ENCODE measurements around the gene CFAP54. TPM values are rescaled to one million over a fixed set of nuclear protein-coding genes. Genes with fewer than 3 reads are reported as not detected.

CFAP54 gene
- total and polyA plus RNA-seq, 2 donors (not counting 1 experiment from before 2014, with no cell fraction given), result 0.93 to 7.1 TPM

DNA sequence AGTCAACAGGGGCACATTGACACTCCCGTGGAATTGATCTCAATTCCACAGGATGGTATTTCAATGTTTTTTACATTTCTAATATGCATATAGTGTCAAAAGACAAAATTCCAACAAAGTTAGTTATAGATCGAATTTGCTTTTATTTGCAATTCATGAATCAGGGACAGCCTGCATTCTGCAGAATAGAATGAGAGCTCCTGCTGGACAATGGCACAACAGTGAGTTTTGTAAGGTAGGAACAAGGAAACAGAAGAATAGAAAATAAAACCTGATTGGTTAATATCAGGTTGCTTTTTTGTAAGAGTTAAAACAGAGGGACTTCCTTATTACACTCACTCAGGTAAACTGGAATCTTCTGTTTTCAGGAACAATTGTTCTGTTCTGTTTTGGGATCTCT, 384.8 kb downstream of the CFAP54 start:
- Histone ChIP-seq H3K27me3 (ENCODE audit: control insufficient read depth, insufficient read depth, low read length) (no peaks in the 10 kb centered on the region), H3K4me3 (replicated peaks in 1 of 4; ENCODE audit: control extremely low read depth in 1 of 4, insufficient read depth in 1 of 4, low read depth in 3 of 4, low read length in 4 of 4) (no peak overlapping the region), H3K4me2 (ENCODE audit: extremely low read depth, insufficient read depth, low read length) (no peak overlapping the region), H3K9me3 (ENCODE audit: control insufficient read depth, insufficient read depth, low read depth, low read length) (no peaks in the 10 kb centered on the region), H3K9ac (ENCODE audit: insufficient read depth, low read length) (no peak overlapping the region), H3K79me2 (ENCODE audit: control insufficient read depth, insufficient read depth, low read length) (no peaks in the 10 kb centered on the region), H4K20me1 (ENCODE audit: control insufficient read depth, extremely low read depth, insufficient read depth, low read length) (no peaks in the 10 kb centered on the region), H3K36me3 (ENCODE audit: control insufficient read depth, insufficient read depth, low read length) (no peaks in the 10 kb centered on the region), H3K27ac (ENCODE audit: insufficient read depth, low read length) (no peak overlapping the region), H3K4me1 (ENCODE audit: control insufficient read depth, extremely low read depth, insufficient read depth, low read length) (no peaks in the 10 kb centered on the region), H2AFZ (ENCODE audit: low read length) (no peak overlapping the region)
- no peak for DNase-seq (ENCODE audit: low read depth in 2 of 2)
- TF ChIP-seq EZH2 (IDR thresholded peaks at IDR 0.05; ENCODE audit: low read length, missing control alignments), result no peak
- TF ChIP-seq, protein P1, sequence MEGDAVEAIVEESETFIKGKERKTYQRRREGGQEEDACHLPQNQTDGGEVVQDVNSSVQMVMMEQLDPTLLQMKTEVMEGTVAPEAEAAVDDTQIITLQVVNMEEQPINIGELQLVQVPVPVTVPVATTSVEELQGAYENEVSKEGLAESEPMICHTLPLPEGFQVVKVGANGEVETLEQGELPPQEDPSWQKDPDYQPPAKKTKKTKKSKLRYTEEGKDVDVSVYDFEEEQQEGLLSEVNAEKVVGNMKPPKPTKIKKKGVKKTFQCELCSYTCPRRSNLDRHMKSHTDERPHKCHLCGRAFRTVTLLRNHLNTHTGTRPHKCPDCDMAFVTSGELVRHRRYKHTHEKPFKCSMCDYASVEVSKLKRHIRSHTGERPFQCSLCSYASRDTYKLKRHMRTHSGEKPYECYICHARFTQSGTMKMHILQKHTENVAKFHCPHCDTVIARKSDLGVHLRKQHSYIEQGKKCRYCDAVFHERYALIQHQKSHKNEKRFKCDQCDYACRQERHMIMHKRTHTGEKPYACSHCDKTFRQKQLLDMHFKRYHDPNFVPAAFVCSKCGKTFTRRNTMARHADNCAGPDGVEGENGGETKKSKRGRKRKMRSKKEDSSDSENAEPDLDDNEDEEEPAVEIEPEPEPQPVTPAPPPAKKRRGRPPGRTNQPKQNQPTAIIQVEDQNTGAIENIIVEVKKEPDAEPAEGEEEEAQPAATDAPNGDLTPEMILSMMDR (conservative IDR thresholded peaks at IDR 0.05 in 1 of 2, IDR thresholded peaks at IDR 0.05 in 1 of 2; ENCODE audit: low read depth in 1 of 2, low read length in 2 of 2), result no peak

DNA sequence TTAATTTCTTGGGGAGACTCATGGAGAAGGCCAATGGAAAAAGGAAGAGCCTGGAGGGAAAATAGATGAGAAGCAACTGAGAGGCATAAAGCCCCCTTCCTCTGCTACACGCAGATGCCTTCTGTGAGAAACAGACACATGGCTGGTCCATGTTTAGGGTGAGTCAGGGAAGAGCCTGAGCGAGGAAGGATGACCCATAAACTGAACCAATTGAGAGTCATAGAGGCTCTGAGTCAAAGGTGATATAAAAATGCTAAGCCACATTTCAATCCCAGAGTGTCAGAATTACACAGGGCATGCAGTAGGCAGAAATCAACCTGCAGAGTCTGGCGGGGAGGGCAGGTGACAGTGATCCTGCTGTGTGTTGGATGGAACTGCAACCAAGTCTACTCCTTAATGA, 387.6 kb downstream of the CFAP54 start:
- Histone ChIP-seq H3K36me3 (ENCODE audit: control insufficient read depth, insufficient read depth, low read length) (no peaks in the 10 kb centered on the region), H4K20me1 (ENCODE audit: control insufficient read depth, extremely low read depth, insufficient read depth, low read length) (no peaks in the 10 kb centered on the region), H3K27me3 (ENCODE audit: control insufficient read depth, insufficient read depth, low read length) (no peaks in the 10 kb centered on the region), H3K4me1 (ENCODE audit: control insufficient read depth, extremely low read depth, insufficient read depth, low read length) (no peaks in the 10 kb centered on the region), H3K4me3 (replicated peaks in 1 of 4; ENCODE audit: control extremely low read depth in 1 of 4, insufficient read depth in 1 of 4, low read depth in 3 of 4, low read length in 4 of 4) (no peak overlapping the region), H2AFZ (ENCODE audit: low read length) (no peak overlapping the region), H3K4me2 (ENCODE audit: extremely low read depth, insufficient read depth, low read length) (no peak overlapping the region), H3K9ac (ENCODE audit: insufficient read depth, low read length) (no peak overlapping the region), H3K9me3 (ENCODE audit: control insufficient read depth, insufficient read depth, low read depth, low read length) (no peaks in the 10 kb centered on the region), H3K79me2 (ENCODE audit: control insufficient read depth, insufficient read depth, low read length) (no peaks in the 10 kb centered on the region), H3K27ac (ENCODE audit: insufficient read depth, low read length) (no peak overlapping the region)
- no peak for TF ChIP-seq EZH2 (IDR thresholded peaks at IDR 0.05; ENCODE audit: low read length, missing control alignments)
- TF ChIP-seq, protein P1 (conservative IDR thresholded peaks at IDR 0.05 in 1 of 2, IDR thresholded peaks at IDR 0.05 in 1 of 2; ENCODE audit: low read depth in 1 of 2, low read length in 2 of 2), result no peak
- DNase-seq (ENCODE audit: low read depth in 2 of 2), result peak in 1 of 2 donors; percentile 56

DNA sequence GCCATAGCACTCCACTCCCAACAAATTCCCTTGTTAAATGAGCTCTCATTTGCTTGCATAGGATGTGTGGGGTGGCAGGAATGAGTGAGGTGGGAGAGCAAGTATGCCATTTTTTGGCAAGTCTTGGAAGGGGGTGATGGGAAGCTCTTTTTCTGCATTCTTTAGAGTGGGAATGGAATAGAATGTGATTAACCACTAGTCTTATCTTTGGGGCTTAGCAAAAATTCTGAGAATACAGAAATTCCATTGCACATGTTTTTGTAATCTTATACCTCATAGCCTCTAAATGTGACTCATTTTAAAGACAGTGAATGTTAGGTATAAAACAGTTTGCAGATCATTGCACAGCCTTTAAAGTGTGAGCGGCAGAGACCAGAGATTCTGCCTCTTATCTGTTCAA, 389.3 kb downstream of the CFAP54 start:
- Histone ChIP-seq H3K4me3 (replicated peaks in 1 of 4; ENCODE audit: control extremely low read depth in 1 of 4, insufficient read depth in 1 of 4, low read depth in 3 of 4, low read length in 4 of 4) (no peak overlapping the region), H3K4me2 (ENCODE audit: extremely low read depth, insufficient read depth, low read length) (no peak overlapping the region), H3K79me2 (ENCODE audit: control insufficient read depth, insufficient read depth, low read length) (no peaks in the 10 kb centered on the region), H3K9ac (ENCODE audit: insufficient read depth, low read length) (no peak overlapping the region), H3K27me3 (ENCODE audit: control insufficient read depth, insufficient read depth, low read length) (no peaks in the 10 kb centered on the region), H3K36me3 (ENCODE audit: control insufficient read depth, insufficient read depth, low read length) (no peaks in the 10 kb centered on the region), H3K4me1 (ENCODE audit: control insufficient read depth, extremely low read depth, insufficient read depth, low read length) (no peaks in the 10 kb centered on the region), H4K20me1 (ENCODE audit: control insufficient read depth, extremely low read depth, insufficient read depth, low read length) (no peaks in the 10 kb centered on the region), H3K27ac (ENCODE audit: insufficient read depth, low read length) (no peak overlapping the region), H3K9me3 (ENCODE audit: control insufficient read depth, insufficient read depth, low read depth, low read length) (no peaks in the 10 kb centered on the region), H2AFZ (ENCODE audit: low read length) (no peak overlapping the region)
- peak; percentile 17 to 97 for DNase-seq (ENCODE audit: low read depth in 2 of 2)
- no peak for TF ChIP-seq EZH2 (IDR thresholded peaks at IDR 0.05; ENCODE audit: low read length, missing control alignments)
- TF ChIP-seq, protein P1 (conservative IDR thresholded peaks at IDR 0.05 in 1 of 2, IDR thresholded peaks at IDR 0.05 in 1 of 2; ENCODE audit: low read depth in 1 of 2, low read length in 2 of 2), result no peak

Measured in fibroblast of lung (primary cell).